ENCODE measurements around the gene ACSM2B.
"Not testable (repeated sequence)": the region's sequence is repeated elsewhere in the genome, so short reads cannot be mapped to it uniquely, and the experiment has no call there.

Gene ACSM2B

DNA sequence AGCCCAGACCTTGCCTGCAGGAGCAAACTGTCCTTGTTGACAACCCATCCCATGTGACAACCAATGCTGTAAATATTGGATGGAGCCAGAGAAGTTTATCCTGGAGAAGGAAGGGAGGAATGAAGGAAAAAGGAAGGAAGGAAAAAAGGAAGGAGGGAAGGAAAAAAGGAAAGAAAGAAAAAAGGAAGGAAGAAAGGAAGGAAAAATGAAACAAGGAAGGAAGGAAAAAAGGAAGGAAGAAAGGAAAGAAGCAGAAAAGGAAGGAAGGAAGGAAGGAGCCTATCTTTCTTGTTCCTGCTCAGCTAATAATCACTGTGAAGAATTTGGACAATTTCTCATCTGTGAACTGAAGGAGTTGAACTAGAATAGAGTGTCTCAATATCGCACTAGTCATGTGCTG, 56.1 kb downstream of the ACSM2B start:
- DNase-seq: no peak

DNA sequence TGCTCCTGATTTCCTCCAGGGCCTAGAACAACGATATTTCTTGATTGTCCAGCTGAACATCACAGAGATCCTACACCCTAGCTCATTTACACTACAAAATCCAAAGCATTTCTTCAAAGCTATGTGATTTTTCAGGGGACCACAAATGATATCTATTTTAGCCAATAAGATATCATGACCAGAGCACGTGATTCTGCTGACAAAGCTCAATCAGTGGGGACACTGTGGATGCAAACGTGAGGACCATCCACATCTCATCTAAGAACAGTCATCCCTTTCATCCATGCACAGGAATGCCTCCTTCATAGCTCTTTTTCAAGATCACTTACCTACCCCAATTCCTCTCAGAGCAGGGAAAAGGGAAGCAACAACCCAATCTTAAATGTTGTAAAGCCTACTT, 56.9 kb downstream of the ACSM2B start:
- DNase-seq: no peak

DNA sequence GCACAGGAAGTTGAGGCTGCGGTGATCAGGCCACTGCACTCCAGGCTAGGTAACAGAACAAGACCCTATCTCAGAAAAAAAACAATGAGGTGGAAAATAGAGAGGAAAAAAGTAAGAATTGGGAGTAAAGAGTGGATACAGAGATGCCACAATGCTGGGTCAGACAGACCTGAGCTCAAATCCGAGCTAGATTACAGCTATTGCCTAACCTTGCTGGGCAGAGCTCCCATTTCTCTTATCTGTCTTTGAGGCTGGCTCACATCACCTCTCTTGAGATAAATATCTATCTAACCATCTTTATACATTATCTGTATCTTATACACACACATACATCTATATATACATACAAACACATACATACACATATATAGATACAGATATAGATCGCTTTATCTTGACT, 59.0 kb downstream of the ACSM2B start:
- no peak for DNase-seq

DNA sequence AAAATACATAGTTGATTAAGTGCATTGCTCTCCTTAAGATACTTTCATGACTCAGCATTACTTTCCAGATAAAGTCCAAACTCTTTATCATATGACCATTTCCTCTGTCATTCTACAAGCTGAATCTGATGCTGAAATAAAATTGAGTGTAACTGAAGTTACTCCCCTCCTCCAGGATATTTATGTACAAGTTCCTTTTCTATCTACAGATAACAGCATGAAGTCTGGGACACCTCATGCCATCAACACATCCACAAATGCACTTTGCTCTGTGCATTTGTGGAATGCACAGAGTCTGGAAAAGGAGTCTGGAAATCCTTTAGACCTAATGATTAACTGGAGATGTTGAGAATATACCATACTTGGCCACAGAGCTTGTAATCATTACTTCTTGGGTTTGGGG, 60.5 kb downstream of the ACSM2B start:
- no peak for DNase-seq

DNA sequence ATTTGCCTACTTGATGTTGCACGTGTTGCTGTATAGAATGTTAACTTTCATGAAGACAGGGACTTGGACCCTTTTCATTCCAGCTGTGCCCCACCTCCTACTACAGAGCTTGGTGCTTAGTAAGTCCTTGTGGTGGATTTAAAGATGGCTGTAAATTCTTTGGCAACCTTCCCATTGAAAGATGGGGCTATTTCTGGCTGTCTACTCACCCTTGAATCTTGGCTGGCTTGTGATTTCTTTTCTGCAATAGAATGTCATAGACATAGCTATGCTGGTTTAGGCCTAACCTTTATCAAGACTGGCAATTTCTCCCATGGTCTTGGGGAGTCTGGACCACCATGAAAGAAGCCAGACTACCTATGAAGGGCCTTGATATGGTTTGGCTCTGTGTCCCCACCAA, 65.8 kb downstream of the ACSM2B start:
- DNase-seq: no peak

DNA sequence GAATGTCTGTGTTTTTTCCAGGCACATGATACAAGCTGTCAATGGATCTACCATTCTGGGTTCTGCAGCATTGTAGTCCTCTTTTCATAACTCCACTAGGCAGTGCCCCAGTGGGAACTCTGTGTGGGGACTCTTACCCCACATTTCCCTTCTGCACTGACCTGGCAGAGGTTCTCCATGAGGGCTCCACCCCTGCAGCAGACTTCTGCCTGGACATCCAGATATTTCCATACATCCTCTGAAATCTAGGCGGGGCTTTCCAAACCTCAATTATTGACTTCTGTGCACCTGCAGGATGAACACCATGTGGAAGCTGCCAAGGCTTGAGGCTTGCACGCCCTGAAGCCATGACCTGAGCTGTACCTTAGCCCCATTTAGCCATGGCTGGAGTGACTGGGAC, 68.9 kb downstream of the ACSM2B start:
- DNase-seq: no peak

DNA sequence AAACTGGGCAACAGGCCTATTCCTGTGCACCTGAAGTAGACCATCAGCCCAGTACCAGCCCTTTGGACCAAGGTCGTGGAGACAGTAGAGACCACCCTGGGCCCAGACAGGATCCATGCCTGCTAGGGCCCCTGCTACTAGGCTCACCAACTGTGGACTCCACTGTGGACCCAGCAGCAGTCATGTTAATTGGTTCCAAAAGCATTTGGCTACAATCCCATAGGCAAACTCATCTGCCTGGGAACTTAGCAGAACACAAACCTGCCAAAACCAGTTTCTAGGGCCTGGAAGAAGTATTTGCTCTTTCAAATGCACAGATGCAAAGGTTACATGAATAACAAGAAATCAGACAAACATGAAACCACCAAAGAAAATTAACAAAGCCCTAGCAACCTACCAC, 71.7 kb downstream of the ACSM2B start:
- no peak for DNase-seq

DNA sequence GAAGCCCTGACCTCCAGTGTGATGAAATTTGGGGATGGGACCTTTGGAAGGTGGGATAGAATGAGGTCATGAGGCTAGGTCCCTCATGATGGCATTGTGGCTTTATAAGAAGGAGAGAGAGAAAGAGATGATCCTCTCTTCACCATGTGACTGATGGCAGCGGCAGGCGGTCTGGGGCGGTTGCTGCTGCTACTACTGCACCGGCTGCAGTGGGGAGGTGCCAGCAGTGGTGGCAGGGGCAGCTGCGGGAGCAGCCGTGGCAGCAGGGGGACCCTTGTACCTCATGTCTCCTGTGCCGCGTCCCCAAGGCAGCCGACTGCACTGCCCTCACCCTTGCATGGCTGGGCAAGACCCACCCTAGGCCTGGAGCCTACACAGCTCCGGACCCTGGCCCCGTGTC, 84.7 kb downstream of the ACSM2B start:
- not testable (repeated sequence) for DNase-seq

DNA sequence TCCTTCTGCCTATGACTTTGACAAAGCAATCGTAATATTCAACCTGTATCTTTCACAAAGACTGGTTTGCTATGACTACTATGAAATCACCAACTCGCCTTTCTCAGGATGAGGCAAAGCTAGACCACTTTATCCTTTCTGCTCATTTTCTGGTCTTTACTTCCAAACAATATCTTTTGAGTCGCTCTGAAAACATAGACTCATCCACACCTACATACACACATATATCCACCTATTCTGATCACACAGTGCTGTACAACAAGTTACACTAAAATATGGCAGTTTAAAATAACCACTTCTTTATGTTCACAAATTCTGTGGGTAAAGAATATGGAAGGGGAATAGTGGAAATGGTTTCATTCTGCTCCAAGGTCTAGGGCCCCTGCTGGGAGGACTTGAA, 85.2 kb downstream of the ACSM2B start:
- not testable (repeated sequence) for DNase-seq
